Type B pancreatic cell (in vitro differentiated cells): Measurements from ENCODE around the gene KCNJ2. TPM values are rescaled to one million over a fixed set of nuclear protein-coding genes. Genes with fewer than 3 reads are reported as not detected.

Experiments used
- DNase-seq: peaks from one replicate; pipeline ENCODE4 v3.0.0; 2021; ENCODE audit warnings: mixed read lengths; ENCODE audit not compliant: unreplicated experiment; ENCODE audit errors: extremely low spot score
- H3K27ac Mint-ChIP-seq: 2 replicates; pipeline ENCODE4 v1.8.0; 2021; ENCODE audit warnings: mild to moderate bottlenecking, mixed read lengths
- H3K27me3 Mint-ChIP-seq: 2 replicates; pipeline ENCODE4 v1.8.0; 2021; ENCODE audit warnings: mixed read lengths
- H3K36me3 Mint-ChIP-seq: 2 replicates; pipeline ENCODE4 v1.8.0; 2021; ENCODE audit warnings: mixed read lengths
- H3K4me1 Mint-ChIP-seq: one replicate; pipeline ENCODE4 v1.8.0; 2021; ENCODE audit warnings: mixed read lengths; ENCODE audit not compliant: unreplicated experiment
- H3K4me3 Mint-ChIP-seq: 2 replicates; pipeline ENCODE4 v1.8.0; 2021; ENCODE audit warnings: mild to moderate bottlenecking, mixed read lengths
- H3K9me3 Mint-ChIP-seq: 2 replicates; pipeline ENCODE4 v1.8.0; 2021; ENCODE audit warnings: mixed read lengths
- CTCF ChIP-seq: fragments of 200-600 bp; sonication (generic); conservative IDR thresholded peaks from 2 replicates; pipeline ENCODE4 v1.5.0; 2021; ENCODE audit warnings: antibody characterized with exemption, mild to moderate bottlenecking
- total RNA-seq: library from RNA; stranded (reverse); gene quantifications from 2 replicates; pipeline ENCODE4 v1.2.1, GENCODE V29; 2021; ENCODE audit warnings: low replicate concordance

Gene KCNJ2
- total RNA-seq, 1 donor from 2014 or later = 7.5 TPM

- Mint-ChIP-seq H3K4me3 (peak overlapping the region; percentile 92), H3K27ac (peak overlapping the region; percentile 71), H3K36me3 (no peaks in the 10 kb centered on the region), H3K27me3 (peaks cover 16% of the 10 kb centered on the region), H3K4me1 (peaks cover 28% of the 10 kb centered on the region), H3K9me3 (no peaks in the 10 kb centered on the region)
- peak; percentile 75 for TF ChIP-seq CTCF
- no peak for DNase-seq
Measured at GRCh38 chr17:70168044-70168976, 1.0 kb upstream of the KCNJ2 start.

- Mint-ChIP-seq H3K27me3 (peaks cover 16% of the 10 kb centered on the region), H3K4me3 (peak overlapping the region; percentile 93), H3K27ac (peak overlapping the region; percentile 70), H3K9me3 (no peaks in the 10 kb centered on the region), H3K36me3 (no peaks in the 10 kb centered on the region), H3K4me1 (peaks cover 29% of the 10 kb centered on the region)
- no peak for DNase-seq
- TF ChIP-seq CTCF = no peak
Measured at GRCh38 chr17:70169709-70170597, 621 bp downstream of the KCNJ2 start.

GRCh38 chr17:70171159-70171558 lies 1.8 kb downstream of the KCNJ2 start:
- TF ChIP-seq CTCF = no peak
- H3K4me3 Mint-ChIP-seq = peak overlapping the region; percentile 93
- peaks cover 29% of the 10 kb centered on the region for H3K4me1 Mint-ChIP-seq
- H3K36me3 Mint-ChIP-seq = peaks cover 7% of the 10 kb centered on the region
- DNase-seq = no peak
- no peak overlapping the region for H3K27ac Mint-ChIP-seq
- H3K27me3 Mint-ChIP-seq = peaks cover 16% of the 10 kb centered on the region
- no peaks in the 10 kb centered on the region for H3K9me3 Mint-ChIP-seq

- Mint-ChIP-seq H3K4me3 (peak overlapping the region; percentile 52), H3K4me1 (peaks cover 29% of the 10 kb centered on the region), H3K27ac (peak overlapping the region; percentile 8), H3K9me3 (no peaks in the 10 kb centered on the region), H3K27me3 (peaks cover 16% of the 10 kb centered on the region), H3K36me3 (peaks cover 10% of the 10 kb centered on the region)
- no peak for TF ChIP-seq CTCF
- DNase-seq = no peak
Measured at GRCh38 chr17:70172449-70172848, 3.1 kb downstream of the KCNJ2 start.

- Mint-ChIP-seq H3K4me3 (peak overlapping the region; percentile 52), H3K27ac (peak overlapping the region; percentile 8), H3K36me3 (peaks cover 11% of the 10 kb centered on the region), H3K9me3 (no peaks in the 10 kb centered on the region), H3K27me3 (peaks cover 16% of the 10 kb centered on the region), H3K4me1 (peaks cover 27% of the 10 kb centered on the region)
- no peak for TF ChIP-seq CTCF
- DNase-seq = no peak
Measured at GRCh38 chr17:70172923-70173322, 3.6 kb downstream of the KCNJ2 start.
